ENCODE measurements around the gene RUBCN. TPM values are rescaled to one million over a fixed set of nuclear protein-coding genes. Genes with fewer than 3 reads are reported as not detected.
A peak's percentile ranks its signal among the peaks of the same experiment; 100 is the strongest.

RUBCN gene
- total and polyA plus RNA-seq, 10 of the 15 experiments (the other 5 are each of a cell fraction or from before 2014, with no cell fraction given) = 15.5 to 79.9 (median 40.4) TPM

GRCh38 chr3:197750396-197750831 is 13.7 kb upstream of the RUBCN start (continued):
- TF ChIP-seq CTCF (IDR thresholded peaks at IDR 0.05 in 2 of 3, conservative IDR thresholded peaks at IDR 0.05 in 1 of 3; ENCODE audit: control insufficient read depth in 2 of 3, extremely low read depth in 1 of 3, insufficient read depth in 1 of 3, low read depth in 3 of 3, low read length in 3 of 3) (peak in 1 of 3 experiments; percentile 4; a peak in 1 of 6 replicates), MXI1 (IDR thresholded peaks at IDR 0.05; ENCODE audit: low read depth, low read length) (peak; percentile 66), ZNF622 (IDR thresholded peaks at IDR 0.05) (no peak), RUNX3 (IDR thresholded peaks at IDR 0.05; ENCODE audit: low read length) (peak; percentile 51), NFXL1 (IDR thresholded peaks at IDR 0.05; ENCODE audit: borderline replicate concordance) (no peak), POU2F2 (IDR thresholded peaks at IDR 0.05; ENCODE audit: borderline replicate concordance, low read depth, low read length) (peak; percentile 27; the same call in 1 of the 3 replicates), POLR2AphosphoS5 (IDR thresholded peaks at IDR 0.05; ENCODE audit: low read length) (peak; percentile 65; the same call in 1 of the 2 replicates), IKZF2 (IDR thresholded peaks at IDR 0.05) (0 out of 4 replicates have a peak, but pooled peaks of 1 of the 2 experiments have one; percentile 13), POLR2A (IDR thresholded peaks at IDR 0.05; ENCODE audit: low read depth, low read length) (peak; percentile 57; the same call in 1 of the 2 replicates), SIN3A (IDR thresholded peaks at IDR 0.05; ENCODE audit: low read depth, low read length) (peak; percentile 67; the same call in 1 of the 2 replicates)

Data from GM12878 (cell line).